ENCODE measurements around the gene AIPL1.

GRCh38 chr17:6448473-6448872 lies 13.6 kb upstream of the AIPL1 start:
- peak in 1 of 3 donors; percentile 28 for TF ChIP-seq POLR2AphosphoS5 (IDR thresholded peaks at IDR 0.05)
- TF ChIP-seq, protein P1, sequence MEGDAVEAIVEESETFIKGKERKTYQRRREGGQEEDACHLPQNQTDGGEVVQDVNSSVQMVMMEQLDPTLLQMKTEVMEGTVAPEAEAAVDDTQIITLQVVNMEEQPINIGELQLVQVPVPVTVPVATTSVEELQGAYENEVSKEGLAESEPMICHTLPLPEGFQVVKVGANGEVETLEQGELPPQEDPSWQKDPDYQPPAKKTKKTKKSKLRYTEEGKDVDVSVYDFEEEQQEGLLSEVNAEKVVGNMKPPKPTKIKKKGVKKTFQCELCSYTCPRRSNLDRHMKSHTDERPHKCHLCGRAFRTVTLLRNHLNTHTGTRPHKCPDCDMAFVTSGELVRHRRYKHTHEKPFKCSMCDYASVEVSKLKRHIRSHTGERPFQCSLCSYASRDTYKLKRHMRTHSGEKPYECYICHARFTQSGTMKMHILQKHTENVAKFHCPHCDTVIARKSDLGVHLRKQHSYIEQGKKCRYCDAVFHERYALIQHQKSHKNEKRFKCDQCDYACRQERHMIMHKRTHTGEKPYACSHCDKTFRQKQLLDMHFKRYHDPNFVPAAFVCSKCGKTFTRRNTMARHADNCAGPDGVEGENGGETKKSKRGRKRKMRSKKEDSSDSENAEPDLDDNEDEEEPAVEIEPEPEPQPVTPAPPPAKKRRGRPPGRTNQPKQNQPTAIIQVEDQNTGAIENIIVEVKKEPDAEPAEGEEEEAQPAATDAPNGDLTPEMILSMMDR (IDR thresholded peaks at IDR 0.05 in 8 of 11, conservative IDR thresholded peaks at IDR 0.05 in 3 of 11), result no peak
- no peak for TF ChIP-seq POLR2A (IDR thresholded peaks at IDR 0.05)
